Endothelial cell of umbilical vein (primary cell): ENCODE results near the gene MAST4. TPM values are rescaled to one million over a fixed set of nuclear protein-coding genes. Genes with fewer than 3 reads are reported as not detected.

Experiments used
- BruUV-seq: library from RNA; stranded (reverse); fragments of 400-500 nt; replicated peaks from 2 replicates; lab custom pipeline; 2021; lab: Mats Ljungman, UMichigan
- CTCF ChIA-PET: fragments of 300-600, 350-600 bp; sonication (Branson Sonifier 250); formaldehyde crosslinking; loops from one replicate; lab custom pipeline; 2021; ENCODE audit warnings: antibody characterized with exemption, inconsistent platforms; lab: Charles Lee
- POLR2A ChIA-PET: fragments of 300-600, 350-600 bp; sonication (Branson Sonifier 250); formaldehyde crosslinking; loops from one replicate; lab custom pipeline; 2021; ENCODE audit warnings: antibody characterized with exemption, inconsistent platforms; lab: Charles Lee
- DNase-seq: peaks from one replicate; pipeline ENCODE4 v3.0.0-alpha.2; 2011; ENCODE audit warnings: low read depth, low spot score
- FAIRE-seq: peaks from 2 replicates; lab custom pipeline; 2011; peaks lifted over from hg19 to GRCh38; lab: Jason Lieb, UNC
- H2AFZ ChIP-seq: 2 replicates; pipeline ENCODE4 v1.6.0; 2012; ENCODE audit warnings: low read depth, low read length, control low read depth, inconsistent platforms
- H3K27ac ChIP-seq: 2 replicates; pipeline ENCODE4 v1.5.1; 2011; ENCODE audit warnings: low read depth, mild to moderate bottlenecking, control low read depth, low read length, moderate library complexity; ENCODE audit not compliant: insufficient read depth
- H3K27me3 ChIP-seq, 2 experiments: 2 replicates each; pipeline versions ENCODE4 v1.6.0 to v1.6.1; 2011; ENCODE audit warnings: low read length in 2 of 2, mixed read lengths in 1 of 2; ENCODE audit not compliant: control insufficient read depth in 2 of 2, insufficient read depth in 2 of 2
- H3K36me3 ChIP-seq, 2 experiments: 2 replicates in 1 of 2; 3 replicates in 1 of 2; pipeline ENCODE4 v1.5.1; 2011; ENCODE audit warnings: low read length in 2 of 2, mild to moderate bottlenecking in 1 of 2, moderate library complexity in 1 of 2; ENCODE audit not compliant: control insufficient read depth in 2 of 2, insufficient read depth in 2 of 2; ENCODE audit errors: extremely low read depth in 1 of 2
- H3K4me1 ChIP-seq: 3 replicates; pipeline ENCODE4 v1.5.1; 2011; ENCODE audit warnings: mild to moderate bottlenecking, low read length; ENCODE audit not compliant: control insufficient read depth, insufficient read depth; ENCODE audit errors: extremely low read depth
- H3K4me2 ChIP-seq: 2 replicates; pipeline ENCODE4 v1.6.1; 2011; ENCODE audit warnings: low read length, control low read depth, mixed read lengths; ENCODE audit not compliant: insufficient read depth
- H3K4me3 ChIP-seq, 3 experiments: fragments of 200-600 bp in 1 of 3; sonication (generic), shearing (Covaris generic) in 1 of 3; replicated peaks in 1 of 3; 2 replicates each; pipeline ENCODE4 v1.5.1; 2011 to 2016; ENCODE audit warnings: control low read depth in 3 of 3, low read length in 3 of 3, mild to moderate bottlenecking in 2 of 3, inconsistent platforms in 1 of 3, low read depth in 1 of 3, moderate library complexity in 1 of 3; ENCODE audit not compliant: insufficient read depth in 1 of 3
- H3K79me2 ChIP-seq: 2 replicates; pipeline ENCODE4 v1.6.0; 2012; ENCODE audit warnings: low read length, inconsistent platforms; ENCODE audit not compliant: control insufficient read depth, insufficient read depth
- H3K9ac ChIP-seq: replicated peaks from 2 replicates; pipeline ENCODE3; 2011; ENCODE audit warnings: low read length, control low read depth; ENCODE audit not compliant: insufficient read depth; ENCODE audit errors: extremely low read depth
- H3K9me1 ChIP-seq: replicated peaks from 3 replicates; pipeline ENCODE4 v1.6.0; 2011; ENCODE audit warnings: mild to moderate bottlenecking, low read length; ENCODE audit not compliant: control insufficient read depth, insufficient read depth; ENCODE audit errors: extremely low read depth
- H3K9me3 ChIP-seq: replicated peaks from 2 replicates; pipeline ENCODE4 v1.5.1; 2012; ENCODE audit warnings: low read length, inconsistent platforms; ENCODE audit not compliant: control insufficient read depth, insufficient read depth
- H4K20me1 ChIP-seq: replicated peaks from 2 replicates; pipeline ENCODE3; 2011; ENCODE audit warnings: mild to moderate bottlenecking, low read length; ENCODE audit not compliant: control insufficient read depth, insufficient read depth; ENCODE audit errors: extremely low read depth
- CTCF ChIP-seq, 2 donors: IDR thresholded peaks; 1 replicate in 1 of 2; 2 replicates in 1 of 2; pipeline ENCODE4 v1.5.1; 2011; ENCODE audit warnings: low read length in 2 of 2, mild to moderate bottlenecking in 2 of 2, moderate library complexity in 2 of 2, control low read depth in 1 of 2, inconsistent platforms in 1 of 2, low read depth in 1 of 2; ENCODE audit not compliant: insufficient read depth in 1 of 2; ENCODE audit errors: extremely low read depth in 1 of 2
- EZH2 ChIP-seq: IDR thresholded peaks from 2 replicates; pipeline ENCODE4 v1.6.1; 2012; ENCODE audit warnings: borderline replicate concordance, low read depth, mild to moderate bottlenecking, moderate library complexity, low read length, inconsistent platforms; ENCODE audit not compliant: severe bottlenecking
- FOS ChIP-seq: IDR thresholded peaks from 2 replicates; pipeline ENCODE4 v1.6.1; 2011; ENCODE audit warnings: mild to moderate bottlenecking, low read length, moderate library complexity, borderline replicate concordance; ENCODE audit not compliant: insufficient read depth
- GATA2 ChIP-seq: IDR thresholded peaks from 2 replicates; pipeline ENCODE4 v1.7.0; 2011; ENCODE audit warnings: low read depth, mild to moderate bottlenecking, moderate library complexity, mixed read lengths, low read length; ENCODE audit not compliant: insufficient read length, insufficient read depth
- MAX ChIP-seq: IDR thresholded peaks from 2 replicates; pipeline ENCODE4 v1.6.1; 2011; ENCODE audit not compliant: insufficient read depth, insufficient read length
- MYC ChIP-seq: IDR thresholded peaks from one replicate; pipeline ENCODE4 v1.6.1; 2011; ENCODE audit warnings: mild to moderate bottlenecking, low read depth, low read length
- POLR2A ChIP-seq: IDR thresholded peaks from 2 replicates; pipeline ENCODE4 v1.6.1; 2012; ENCODE audit warnings: low read depth, mild to moderate bottlenecking, control low read depth, low read length
- dilution Hi-C: fragments of 300-500 bp; cut with MboI; formaldehyde crosslinking; loops from one replicate; pipeline ENCODE4 v1.15.0; 2019; ENCODE audit warnings: low sequenced_read_pairs; ENCODE audit not compliant: extremely low pct_ligation_motif_present
- intact Hi-C: fragments of 100-400 bp; cut with micrococcal nuclease; formaldehyde crosslinking; loops from one replicate; pipeline ENCODE4 v1.10.0; 2022
- polyA plus RNA-seq, 4 experiments: library from polyadenylated mRNA; depleted of rRNA in 3 of 4; stranded (reverse) in 3 of 4; unstranded in 1 of 4; fragments of >200 nt; gene quantifications; 2 replicates each; pipeline versions ENCODE4 v1.2.1 to v1.2.3, GENCODE V29; 2011 to 2012; ENCODE audit warnings: missing spikeins in 1 of 4
- total RNA-seq: library from RNA; stranded (reverse); gene quantifications from 2 replicates; pipeline ENCODE4 v1.2.3, GENCODE V29; 2021

Gene MAST4
- total and polyA plus RNA-seq, 2 donors (not counting 3 experiments of a cell fraction or from before 2014, with no cell fraction given): 40.2 to 116 TPM

GRCh38 chr5:67133217-67133616 is 537.0 kb downstream of the MAST4 start:
- Histone ChIP-seq H3K4me2 (no peak overlapping the region), H3K9ac (no peak overlapping the region), H3K9me1 (no peaks in the 10 kb centered on the region), H3K4me1 (no peaks in the 10 kb centered on the region), H2AFZ (no peak overlapping the region), H3K36me3 (peaks cover 24 to 44% of the 10 kb centered on the region in 2 experiments), H3K79me2 (no peaks in the 10 kb centered on the region), H3K27ac (no peak overlapping the region), H3K9me3 (no peaks in the 10 kb centered on the region), H3K27me3 (no peaks in the 10 kb centered on the region), H4K20me1 (no peaks in the 10 kb centered on the region), H3K4me3 (no peak overlapping the region)
- no peak for DNase-seq
- CTCF ChIA-PET: interaction anchor here (0.7 kb wide), 1 partner anchor 17 kb away, joined by 3 read pairs; no protein-coding TSS in a partner anchor
- TF ChIP-seq EZH2: no peak
- TF ChIP-seq GATA2: no peak
- no peak for TF ChIP-seq POLR2A
- no peak for TF ChIP-seq MYC
- no peak for TF ChIP-seq CTCF (IDR thresholded peaks at IDR 0.05; ENCODE audit: extremely low read depth in 1 of 2, insufficient read depth in 1 of 2, low read depth in 1 of 2, low read length in 2 of 2)
- no peak for TF ChIP-seq FOS
- TF ChIP-seq MAX: no peak
- intact Hi-C loops (no loop called here), dilution Hi-C loops (no loop called here)
- no TSS peak for BruUV-seq
- no peak for FAIRE-seq
- POLR2A ChIA-PET: no interaction called here
